IPS-20b (cell line): ENCODE results near the gene BTF3L4.

Experiments
- H3K27ac ChIP-seq: one replicate; pipeline ENCODE4 v1.5.1; 2013; ENCODE audit warnings: low read length
- H3K27me3 ChIP-seq: 2 replicates; pipeline ENCODE4 v1.6.1; 2013; ENCODE audit warnings: mild to moderate bottlenecking, low read length, inconsistent platforms; ENCODE audit not compliant: insufficient read depth
- H3K36me3 ChIP-seq: 2 replicates; pipeline ENCODE4 v1.6.1; 2013; ENCODE audit warnings: low read depth, mild to moderate bottlenecking, inconsistent platforms, low read length, moderate library complexity; ENCODE audit not compliant: insufficient read depth
- H3K4me1 ChIP-seq: 2 replicates; pipeline ENCODE4 v1.6.1; 2013; ENCODE audit warnings: mild to moderate bottlenecking, control low read depth, inconsistent platforms, low read length, moderate library complexity; ENCODE audit not compliant: insufficient read depth
- H3K4me3 ChIP-seq: 2 replicates; pipeline ENCODE4 v1.5.1; 2013; ENCODE audit warnings: mild to moderate bottlenecking, low read length, inconsistent platforms
- H3K9ac ChIP-seq: 2 replicates; pipeline ENCODE4 v1.6.1; 2013; ENCODE audit warnings: low read depth, mild to moderate bottlenecking, inconsistent platforms, low read length, moderate library complexity
- H3K9me3 ChIP-seq: 2 replicates; pipeline ENCODE4 v1.6.1; 2013; ENCODE audit warnings: mild to moderate bottlenecking, low read depth, low read length, inconsistent platforms; ENCODE audit not compliant: insufficient read depth

The BTF3L4 gene

DNA sequence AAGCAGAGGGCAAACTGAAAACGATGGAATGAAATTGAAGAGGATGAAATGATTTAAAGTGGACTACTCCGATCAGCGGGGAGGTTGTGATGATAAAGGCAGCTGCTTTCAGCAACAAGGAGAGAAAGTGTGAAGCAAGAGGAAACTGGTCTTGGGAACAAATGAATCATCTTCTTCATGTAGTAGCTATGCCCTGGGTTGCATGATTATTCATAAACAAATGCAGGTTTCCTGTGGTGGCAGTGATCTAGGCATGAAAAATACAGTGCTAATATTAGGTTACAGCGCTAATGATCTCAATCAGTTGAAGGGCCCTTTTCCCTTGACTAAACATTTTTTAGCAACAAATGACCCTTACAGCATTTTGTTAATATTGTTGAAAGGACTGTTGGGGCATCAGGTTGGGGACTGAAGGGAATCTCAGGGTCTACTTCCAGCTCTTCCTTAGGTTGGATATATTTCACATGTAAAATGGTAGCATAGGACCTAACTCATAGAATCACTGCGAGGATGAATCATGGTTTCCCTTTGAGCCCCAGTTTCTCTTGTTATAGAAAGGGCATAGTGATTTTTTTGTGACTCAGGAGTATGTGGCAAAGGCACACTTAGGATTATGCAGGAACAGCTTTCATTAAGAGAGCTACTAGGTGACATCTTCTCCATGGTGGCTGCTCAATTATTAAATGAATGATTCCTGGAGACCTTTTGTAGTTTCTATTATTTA lies 83.9 kb downstream of the BTF3L4 start:
- Histone ChIP-seq H3K4me3 (no peak overlapping the region), H3K27me3 (peaks cover 23% of the 10 kb centered on the region), H3K4me1 (peaks cover 3% of the 10 kb centered on the region; the same call in 1 of the 2 replicates), H3K9ac (no peak overlapping the region), H3K27ac (no peak overlapping the region), H3K9me3 (no peaks in the 10 kb centered on the region), H3K36me3 (no peaks in the 10 kb centered on the region)
